Breast epithelium (tissue), 4 donors: ENCODE measurements around the gene ANKDD1A. TPM values are rescaled to one million over a fixed set of nuclear protein-coding genes. Genes with fewer than 3 reads are reported as not detected.
A peak's percentile ranks its signal among the peaks of the same experiment; 100 is the strongest.

ENCODE experiments used
- DNase-seq, 2 donors: peaks; one replicate each; pipeline ENCODE4 v3.0.0-alpha.2; 2019; ENCODE audit warnings: low spot score in 2 of 2
- H3K27ac ChIP-seq, 2 donors: fragments of 200-600 bp; sonication (generic) in 1 of 2; one replicate each; pipeline ENCODE4 v1.5.1; 2016 to 2019; ENCODE audit warnings: mild to moderate bottlenecking in 1 of 2
- H3K27me3 ChIP-seq, 2 donors: fragments of 200-600 bp; sonication (generic) in 1 of 2; one replicate each; pipeline versions ENCODE4 v1.5.1 to v1.6.0; 2017 to 2019; ENCODE audit warnings: control low read depth in 1 of 2, mild to moderate bottlenecking in 1 of 2
- H3K36me3 ChIP-seq: fragments of 200-600 bp; one replicate; pipeline ENCODE4 v1.5.1; 2019
- H3K4me1 ChIP-seq, 2 donors: fragments of 200-600 bp; sonication (generic); one replicate each; pipeline ENCODE4 v1.5.1; 2016 to 2019; ENCODE audit warnings: control low read depth in 1 of 2
- H3K4me3 ChIP-seq, 3 donors: fragments of 200-600 bp; sonication (generic); 1 replicate in 2 of 3; 2 replicates in 1 of 3; pipeline ENCODE4 v1.5.1; 2016 to 2019; ENCODE audit warnings: mild to moderate bottlenecking in 3 of 3, moderate library complexity in 2 of 3
- H3K9me3 ChIP-seq, 2 donors: fragments of 200-600 bp; sonication (generic) in 1 of 2; one replicate each; pipeline ENCODE4 v1.5.1; 2016 to 2019; ENCODE audit warnings: control low read depth in 1 of 2
- CTCF ChIP-seq, 3 donors: fragments of 450-650 bp; IDR thresholded peaks; one replicate each; pipeline ENCODE4 v1.5.1; 2016 to 2017; ENCODE audit warnings: antibody characterized with exemption in 3 of 3, mild to moderate bottlenecking in 3 of 3, moderate library complexity in 3 of 3
- POLR2A ChIP-seq: fragments of 450-650 bp; IDR thresholded peaks from one replicate; pipeline ENCODE4 v1.6.1; 2016; ENCODE audit warnings: antibody characterized with exemption, mild to moderate bottlenecking, moderate library complexity
- POLR2AphosphoS5 ChIP-seq, 3 donors: sonication (generic); formaldehyde crosslinking; IDR thresholded peaks; one replicate each; pipeline ENCODE4 v1.6.1; 2017; ENCODE audit warnings: antibody characterized with exemption in 3 of 3
- intact Hi-C: fragments of 100-400 bp; cut with DNase I; formaldehyde crosslinking; loops from one replicate; pipeline ENCODE4 v1.15.1; 2023; ENCODE audit warnings: low total_unique reads
- total RNA-seq, 3 donors: library from RNA; depleted of rRNA; stranded (reverse); fragments of >200 nt; gene quantifications; one replicate each; pipeline ENCODE4 v1.1.0, GENCODE V29; 2016

ANKDD1A gene
- total RNA-seq, 3 donors from 2014 or later = 3.2 to 7.8 (median 7.2) TPM

DNA sequence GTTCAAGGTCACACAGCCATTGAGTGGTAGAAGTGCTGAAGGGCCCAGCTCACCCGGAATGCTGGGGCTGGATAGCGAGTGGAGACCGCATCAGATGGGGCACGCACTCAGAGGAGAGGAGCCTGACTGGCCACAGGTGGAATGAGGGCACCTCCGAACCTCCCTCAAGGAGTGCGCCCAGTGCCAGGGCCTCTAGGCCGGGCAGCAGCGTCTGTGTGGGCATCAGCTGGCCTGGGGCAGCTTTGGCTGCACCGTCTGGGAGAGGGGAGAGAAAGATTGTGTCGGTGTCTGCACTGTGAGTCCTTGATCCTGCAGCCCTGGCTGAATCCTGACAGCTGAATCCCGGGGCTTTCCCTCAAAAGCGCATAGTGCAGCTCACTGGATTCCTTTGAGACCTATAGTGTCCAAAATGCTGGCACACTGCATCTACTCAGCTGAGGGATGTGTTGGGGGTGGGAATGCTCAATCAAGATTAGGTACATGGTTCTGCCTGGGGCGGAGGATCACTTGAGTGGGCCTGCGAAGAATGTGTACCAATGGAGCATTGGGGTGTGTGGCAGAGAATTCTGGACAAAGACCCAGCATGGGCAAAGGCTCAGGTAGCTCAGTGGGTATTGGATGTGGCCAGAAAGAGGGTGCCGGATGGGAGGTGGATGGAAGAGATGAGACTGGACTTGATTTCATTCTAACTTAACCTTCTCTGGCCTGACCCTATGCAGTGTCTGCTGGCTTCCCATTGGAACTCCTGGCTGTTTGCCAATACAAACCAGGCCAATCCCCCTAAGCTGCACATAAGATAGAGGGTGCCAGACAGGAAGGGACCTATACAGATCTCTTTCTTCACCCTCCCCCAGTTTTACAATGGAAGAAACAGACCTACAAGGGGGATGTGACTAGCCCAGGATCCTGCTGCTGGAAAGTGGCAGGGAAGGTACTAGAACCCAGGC lies 950 bp downstream of the ANKDD1A start:
- intact Hi-C loops = no loop called here
- H3K4me3 ChIP-seq = peak overlapping the region; percentile 54 to 87 (median 62)
- peak overlapping the region in 1 of 2 donors; percentile 4 for H3K27ac ChIP-seq
- no peaks in the 10 kb centered on the region for H3K9me3 ChIP-seq
- TF ChIP-seq CTCF (IDR thresholded peaks at IDR 0.05) (no peak), POLR2AphosphoS5 (IDR thresholded peaks at IDR 0.05) (no peak), POLR2A (no peak)
- no peaks in the 10 kb centered on the region for H3K4me1 ChIP-seq
- no peaks in the 10 kb centered on the region for H3K27me3 ChIP-seq
- DNase-seq = no peak
- no peaks in the 10 kb centered on the region for H3K36me3 ChIP-seq

GRCh38 chr15:64915518-64916227 lies 4.0 kb downstream of the ANKDD1A start:
- Histone ChIP-seq H3K27me3 (no peaks in the 10 kb centered on the region), H3K27ac (no peak overlapping the region), H3K4me3 (no peak overlapping the region), H3K4me1 (no peaks in the 10 kb centered on the region), H3K9me3 (no peaks in the 10 kb centered on the region), H3K36me3 (no peaks in the 10 kb centered on the region)
- TF ChIP-seq POLR2AphosphoS5 (IDR thresholded peaks at IDR 0.05) (no peak), POLR2A (no peak), CTCF (IDR thresholded peaks at IDR 0.05) (no peak)
- DNase-seq = no peak
- intact Hi-C loops = no loop called here

GRCh38 chr15:64916365-64916764 lies 4.7 kb downstream of the ANKDD1A start:
- H3K9me3 ChIP-seq = no peaks in the 10 kb centered on the region
- intact Hi-C loops = no loop called here
- no peaks in the 10 kb centered on the region for H3K4me1 ChIP-seq
- TF ChIP-seq CTCF (IDR thresholded peaks at IDR 0.05) (no peak), POLR2A (no peak), POLR2AphosphoS5 (IDR thresholded peaks at IDR 0.05) (no peak)
- no peak overlapping the region for H3K4me3 ChIP-seq
- H3K27me3 ChIP-seq = no peaks in the 10 kb centered on the region
- no peak for DNase-seq
- H3K27ac ChIP-seq = no peak overlapping the region
- H3K36me3 ChIP-seq = no peaks in the 10 kb centered on the region

GRCh38 chr15:64917211-64917610 lies 5.5 kb downstream of the ANKDD1A start:
- intact Hi-C loops = no loop called here
- H3K27ac ChIP-seq = no peak overlapping the region
- H3K4me3 ChIP-seq = no peak overlapping the region
- no peaks in the 10 kb centered on the region for H3K36me3 ChIP-seq
- DNase-seq = no peak
- H3K27me3 ChIP-seq = no peaks in the 10 kb centered on the region
- H3K9me3 ChIP-seq = no peaks in the 10 kb centered on the region
- H3K4me1 ChIP-seq = no peaks in the 10 kb centered on the region
- TF ChIP-seq POLR2AphosphoS5 (IDR thresholded peaks at IDR 0.05) (no peak), POLR2A (no peak), CTCF (IDR thresholded peaks at IDR 0.05) (no peak)

DNA sequence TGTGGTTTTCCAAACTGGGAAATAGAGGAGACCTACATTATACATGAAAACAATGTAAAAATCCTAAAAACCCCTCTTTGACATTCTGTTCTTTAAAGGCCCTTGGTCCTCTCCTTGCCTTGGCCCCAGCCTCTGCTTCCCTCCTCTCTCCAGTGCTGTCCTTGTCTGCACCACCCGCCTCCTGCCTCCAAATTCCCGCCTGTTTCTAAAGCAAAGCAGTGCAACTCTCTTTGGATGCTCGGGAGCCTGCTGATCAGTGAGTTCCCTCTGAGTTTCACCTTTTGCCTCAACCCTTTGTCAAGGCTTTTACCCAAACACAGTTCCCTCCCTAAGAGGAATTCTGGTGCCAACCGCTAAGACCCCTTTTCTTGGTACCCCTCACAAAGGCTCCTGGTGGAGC lies 8.0 kb downstream of the ANKDD1A start:
- Histone ChIP-seq H3K27ac (no peak overlapping the region), H3K36me3 (no peaks in the 10 kb centered on the region), H3K9me3 (no peaks in the 10 kb centered on the region), H3K4me3 (no peak overlapping the region), H3K27me3 (no peaks in the 10 kb centered on the region), H3K4me1 (no peaks in the 10 kb centered on the region)
- intact Hi-C loops = no loop called here
- no peak for DNase-seq
- TF ChIP-seq CTCF (IDR thresholded peaks at IDR 0.05) = no peak
- no peak for TF ChIP-seq POLR2AphosphoS5 (IDR thresholded peaks at IDR 0.05)
- TF ChIP-seq POLR2A = no peak
